GM12878 (cell line): ENCODE results near the gene MBNL1. TPM values are rescaled to one million over a fixed set of nuclear protein-coding genes. Genes with fewer than 3 reads are reported as not detected.

Experiments used
- ATAC-seq: fragments of 200-7000 bp; cut with Tn5 transposase; 3 replicates; pipeline ENCODE4 v1.9.1; 2020; ENCODE audit warnings: mild to moderate bottlenecking, moderate library complexity
- BruUV-seq: library from RNA; stranded (reverse); fragments of 400-500 nt; replicated peaks from 2 replicates; lab custom pipeline; 2021; lab: Mats Ljungman, UMichigan
- CTCF ChIA-PET: fragments of 300-600 bp; sonication (Branson Sonifier 250); formaldehyde crosslinking; extraction: SDS; loops from one replicate; lab custom pipeline; 2021; ENCODE audit warnings: inconsistent platforms; lab: Yijun Ruan, JAX
- POLR2A ChIA-PET: fragments of 350-600 bp; formaldehyde crosslinking; extraction: SDS; loops from one replicate; lab custom pipeline; 2021; ENCODE audit warnings: inconsistent platforms; lab: Charles Lee
- RAD21 ChIA-PET: fragments of 300-600 bp; sonication (Branson Sonifier 250); formaldehyde crosslinking; loops from one replicate; lab custom pipeline; 2023; ENCODE audit warnings: antibody characterized with exemption; ENCODE audit not compliant: unreplicated experiment; lab: Charles Lee
- SMC1A ChIA-PET: fragments of 300-600 bp; sonication (Branson Sonifier 250); formaldehyde crosslinking; loops from one replicate; lab custom pipeline; 2023; ENCODE audit not compliant: unreplicated experiment, uncharacterized antibody; lab: Charles Lee
- DNase-seq: peaks from one replicate; pipeline ENCODE4 v3.0.0-alpha.2; 2011; ENCODE audit warnings: low read depth, low spot score
- FAIRE-seq: peaks from 3 replicates; lab custom pipeline; 2011; peaks lifted over from hg19 to GRCh38; lab: Jason Lieb, UNC
- H2AFZ ChIP-seq: 2 replicates; pipeline ENCODE4 v1.6.0; 2011; ENCODE audit warnings: low read depth, low read length, control low read depth; ENCODE audit not compliant: control insufficient read depth
- H3K27ac ChIP-seq: 2 replicates; pipeline ENCODE4 v1.5.1; 2011; ENCODE audit warnings: control low read depth; ENCODE audit not compliant: control insufficient read depth, insufficient read depth
- H3K27me3 ChIP-seq, 2 experiments: replicated peaks in 1 of 2; 2 replicates each; pipeline versions ENCODE4 v1.6.0 to v1.6.1; 2011; ENCODE audit warnings: low read length in 1 of 2; ENCODE audit not compliant: control insufficient read depth in 2 of 2, insufficient read depth in 2 of 2
- H3K36me3 ChIP-seq, 2 experiments: 2 replicates each; pipeline ENCODE4 v1.5.1; 2011; ENCODE audit warnings: low read length in 1 of 2; ENCODE audit not compliant: control insufficient read depth in 2 of 2, insufficient read depth in 2 of 2
- H3K4me1 ChIP-seq: 2 replicates; pipeline ENCODE4 v1.6.1; 2011; ENCODE audit warnings: mild to moderate bottlenecking, low read length, moderate library complexity, mixed read lengths; ENCODE audit not compliant: control insufficient read depth, insufficient read depth
- H3K4me2 ChIP-seq: 2 replicates; pipeline ENCODE4 v1.6.0; 2011; ENCODE audit warnings: control low read depth; ENCODE audit not compliant: control insufficient read depth, insufficient read depth
- H3K4me3 ChIP-seq: fragments of 200-600 bp; sonication (generic); 2 replicates; pipeline ENCODE4 v1.5.1; 2016
- H3K79me2 ChIP-seq: 2 replicates; pipeline ENCODE4 v1.6.0; 2011; ENCODE audit warnings: low read length; ENCODE audit not compliant: control insufficient read depth, insufficient read depth
- H3K9ac ChIP-seq: 2 replicates; pipeline ENCODE4 v1.8.0; 2011; ENCODE audit warnings: low read length, control low read depth, mixed read lengths; ENCODE audit not compliant: control insufficient read depth, insufficient read depth
- H3K9me3 ChIP-seq: replicated peaks from 3 replicates; pipeline ENCODE4 v1.5.1; 2011; ENCODE audit warnings: mild to moderate bottlenecking, low read length; ENCODE audit not compliant: control insufficient read depth, insufficient read depth
- H4K20me1 ChIP-seq: 2 replicates; pipeline ENCODE4 v1.6.0; 2011; ENCODE audit not compliant: control insufficient read depth, insufficient read depth
- CEBPZ ChIP-seq: fragments of 150-350 bp; IDR thresholded peaks from 2 replicates; pipeline ENCODE4 v1.6.1; 2016; ENCODE audit warnings: low read depth, low read length
- POLR2AphosphoS2 ChIP-seq: IDR thresholded peaks from 2 replicates; pipeline ENCODE4 v1.6.1; 2011; ENCODE audit warnings: low read depth, mild to moderate bottlenecking, low read length, improper control_type of control experiment, moderate library complexity
- WGBS: methylation state at CpG from one replicate; pipeline ENCODE4 v1.1.6; 2016; ENCODE audit warnings: low lambda C conversion rate; ENCODE audit not compliant: insufficient replicate concordance, insufficient coverage; ENCODE audit errors: missing lambda C conversion rate; 5-methylcytosine and 5-hydroxymethylcytosine counted together
- in situ Hi-C: fragments of 300-500 bp; cut with MboI; formaldehyde crosslinking; loops from 9 replicates; pipeline ENCODE4 v1.14.3; 2018; ENCODE audit warnings: mixed read lengths
- intact Hi-C: fragments of 100-400 bp; cut with micrococcal nuclease; formaldehyde crosslinking; loops from one replicate; pipeline ENCODE4 v1.14.2; 2022; ENCODE audit not compliant: unreplicated experiment
- polyA plus RNA-seq, 11 experiments: library from polyadenylated mRNA; depleted of rRNA in 4 of 11; unstranded in 6 of 11; stranded (reverse) in 5 of 11; fragments of >200 nt; fragmentation: Nextera tagmentation in 4 of 11; fragmentation: Illumina TruSeq in 1 of 11; extraction: Ambion mirVana in 4 of 11; extraction: Trizol in 1 of 11; gene quantifications; 1 replicate in 1 of 11; 2 replicates in 10 of 11; pipeline versions ENCODE4 v1.2.1 to v1.2.3, GENCODE V29; 2011 to 2016; ENCODE audit warnings: inconsistent platforms in 2 of 11, missing spikeins in 2 of 11, low read depth in 1 of 11
- total RNA-seq, 4 experiments: library from RNA; depleted of rRNA in 3 of 4; stranded (reverse); fragments of >200 nt in 3 of 4; fragmentation: Illumina TruSeq in 1 of 4; extraction: Trizol in 1 of 4; gene quantifications; 2 replicates each; pipeline versions ENCODE4 v1.2.1 to v1.2.3, GENCODE V29; 2013 to 2021

MBNL1 gene
- total and polyA plus RNA-seq, 10 of the 15 experiments (the other 5 are each of a cell fraction or from before 2014, with no cell fraction given) = 59.6 to 337 (median 143) TPM

- ATAC-seq = no peak
- ChIA-PET POLR2A (interaction anchor here (1.1 kb wide), 1 partner anchor 10 kb away, joined by 3 read pairs; no protein-coding TSS in a partner anchor), SMC1A (interaction anchor here (0.7 to 2.8 kb wide), 31 partner anchors 12 to 583 kb away, joined by 3 to 67 read pairs (median 4); no protein-coding TSS in a partner anchor), RAD21 (interaction anchor here (0.6 to 2.7 kb wide), 22 partner anchors 25 to 554 kb away, joined by 3 to 46 read pairs (median 5); no protein-coding TSS in a partner anchor), CTCF (interaction anchor here (0.6 to 2.8 kb wide), 46 partner anchors 9 to 468 kb away, joined by 3 to 94 read pairs (median 5); no protein-coding TSS in a partner anchor)
- BruUV-seq = no TSS peak
- H3K79me2 ChIP-seq = no peaks in the 10 kb centered on the region
- H3K9me3 ChIP-seq = peaks cover 9% of the 10 kb centered on the region
- no peak overlapping the region; the same call in 1 of the 2 replicates for H2AFZ ChIP-seq
- H3K4me1 ChIP-seq = no peaks in the 10 kb centered on the region
- no peak overlapping the region for H3K4me2 ChIP-seq
- H3K27me3 ChIP-seq = no peaks in the 10 kb centered on the region
- intact Hi-C loops (loop anchor here (2.0 to 10.0 kb wide), 3 partner anchors 362 to 462 kb away; partner anchors contain the start of gene P2RY1), in situ Hi-C loops (loop anchor here (10.0 kb wide), 2 partner anchors 52 to 482 kb away; no protein-coding TSS in a partner anchor)
- TF ChIP-seq CEBPZ (no peak), POLR2AphosphoS2 (no peak)
- no peak overlapping the region for H3K9ac ChIP-seq
- WGBS = 98% methylated on average over 3 of the region's 3 CpGs
- no peak for DNase-seq
- FAIRE-seq = no peak
- H3K27ac ChIP-seq = no peak overlapping the region
- H3K4me3 ChIP-seq = no peak overlapping the region
- H4K20me1 ChIP-seq = no peaks in the 10 kb centered on the region
- no peaks in the 10 kb centered on the region for H3K36me3 ChIP-seq
Measured at GRCh38 chr3:152472672-152472954, 203.9 kb downstream of the MBNL1 start.
